ENCODE results near the gene SIT1. TPM values are rescaled to one million over a fixed set of nuclear protein-coding genes. Genes with fewer than 3 reads are reported as not detected.

The SIT1 gene
- total and polyA plus RNA-seq, 8 donors, result 0.27 to 2.4 (median 0.55) TPM

DNA sequence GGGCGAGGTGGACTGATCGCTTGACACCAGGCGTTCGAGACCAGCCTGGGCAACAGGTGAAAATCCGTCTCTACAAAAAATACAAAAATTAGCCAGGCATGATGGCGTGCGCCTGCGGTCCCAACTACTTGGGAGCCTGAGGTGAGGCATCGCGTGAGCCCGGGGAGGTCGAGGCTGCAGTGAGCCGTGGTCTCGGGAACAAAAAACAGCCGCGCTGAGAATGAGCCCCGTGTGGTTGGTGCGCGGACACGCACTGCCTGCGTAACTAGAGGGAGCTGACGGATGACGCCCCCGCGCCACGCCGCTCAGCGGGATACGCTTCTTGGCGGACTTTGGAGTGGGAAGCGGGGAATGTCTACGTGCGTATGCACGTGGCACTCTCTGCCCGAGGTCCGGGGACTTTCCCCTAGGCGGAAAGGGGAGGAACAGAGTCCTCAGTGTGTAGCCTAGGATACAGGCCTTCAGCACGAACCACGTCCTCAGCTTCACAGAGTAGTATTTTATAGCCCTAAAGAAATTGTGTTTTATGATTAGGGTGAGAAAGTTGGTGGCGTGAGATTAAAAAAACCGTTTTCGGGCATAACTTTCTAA lies 6.9 kb upstream of the SIT1 start, which contains the start of gene RMRP:
RMRP (minus strand) TSS at position 474 of the 591 bp plus-strand sequence.
- peaks cover 0 to 21% of the 10 kb centered on the region in 2 donors for H3K36me3 ChIP-seq
- ATAC-seq, result peak; percentile 94
- DNase-seq, result peak; percentile 97 to 99 (median 98)
- intact Hi-C loops (cut with DNase I), result no loop called here
- H3K9me3 ChIP-seq, result no peaks in the 10 kb centered on the region
- peaks cover 0 to 58% of the 10 kb centered on the region in 2 donors for H3K4me1 ChIP-seq
- H3K27me3 ChIP-seq, result no peaks in the 10 kb centered on the region
- TF ChIP-seq, protein P1, sequence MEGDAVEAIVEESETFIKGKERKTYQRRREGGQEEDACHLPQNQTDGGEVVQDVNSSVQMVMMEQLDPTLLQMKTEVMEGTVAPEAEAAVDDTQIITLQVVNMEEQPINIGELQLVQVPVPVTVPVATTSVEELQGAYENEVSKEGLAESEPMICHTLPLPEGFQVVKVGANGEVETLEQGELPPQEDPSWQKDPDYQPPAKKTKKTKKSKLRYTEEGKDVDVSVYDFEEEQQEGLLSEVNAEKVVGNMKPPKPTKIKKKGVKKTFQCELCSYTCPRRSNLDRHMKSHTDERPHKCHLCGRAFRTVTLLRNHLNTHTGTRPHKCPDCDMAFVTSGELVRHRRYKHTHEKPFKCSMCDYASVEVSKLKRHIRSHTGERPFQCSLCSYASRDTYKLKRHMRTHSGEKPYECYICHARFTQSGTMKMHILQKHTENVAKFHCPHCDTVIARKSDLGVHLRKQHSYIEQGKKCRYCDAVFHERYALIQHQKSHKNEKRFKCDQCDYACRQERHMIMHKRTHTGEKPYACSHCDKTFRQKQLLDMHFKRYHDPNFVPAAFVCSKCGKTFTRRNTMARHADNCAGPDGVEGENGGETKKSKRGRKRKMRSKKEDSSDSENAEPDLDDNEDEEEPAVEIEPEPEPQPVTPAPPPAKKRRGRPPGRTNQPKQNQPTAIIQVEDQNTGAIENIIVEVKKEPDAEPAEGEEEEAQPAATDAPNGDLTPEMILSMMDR (IDR thresholded peaks at IDR 0.05), result peak; percentile 22 to 50
- peak within 1 kb of the TSS; percentile 96 to 97 for H3K27ac ChIP-seq
- H3K4me3 ChIP-seq, result peak within 1 kb of the TSS; percentile 83 to 96

DNA sequence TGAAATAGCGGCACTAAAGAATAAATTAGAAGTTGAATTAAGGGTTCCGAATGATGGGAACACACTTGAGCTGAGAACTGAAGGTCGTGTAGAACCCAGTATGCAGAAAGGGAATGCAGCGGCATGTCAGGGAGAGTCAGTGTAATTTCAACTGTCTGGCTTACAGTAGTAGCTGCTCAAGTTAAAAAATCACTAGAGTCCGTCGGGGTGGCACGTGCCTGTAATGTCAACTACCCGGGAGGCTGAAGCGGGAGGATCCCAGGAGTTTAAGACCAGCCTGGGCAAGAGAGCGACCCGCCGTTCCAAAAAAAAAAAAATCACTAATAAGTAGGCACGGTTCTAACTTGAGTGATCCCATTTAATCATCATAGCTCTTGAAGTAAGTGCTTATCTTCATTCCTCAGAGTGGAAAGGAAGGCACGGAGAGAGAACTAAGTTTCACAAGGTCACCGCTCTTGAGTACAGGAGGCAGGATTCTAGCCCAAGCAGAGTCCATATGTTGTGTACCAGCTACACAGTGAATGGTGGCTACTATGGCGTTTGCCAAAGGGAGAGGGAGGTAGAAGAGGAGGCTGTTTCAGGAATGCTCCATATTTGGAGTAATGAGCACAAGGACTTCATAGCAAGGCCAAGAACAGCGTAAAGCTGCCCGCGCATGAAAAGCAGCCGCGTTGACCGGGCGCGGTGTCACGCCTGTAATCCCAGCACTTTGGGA lies 6.3 kb upstream of the SIT1 start:
- DNase-seq (peak in 1 of 4 donors; percentile 65), ATAC-seq (peak; percentile 24)
- H3K27ac ChIP-seq, result peak overlapping the region; percentile 96 to 97
- H3K9me3 ChIP-seq, result no peaks in the 10 kb centered on the region
- peak overlapping the region; percentile 21 to 96 for H3K4me3 ChIP-seq
- H3K27me3 ChIP-seq, result no peaks in the 10 kb centered on the region
- intact Hi-C loops (cut with DNase I), result no loop called here
- H3K36me3 ChIP-seq, result peaks cover 0 to 19% of the 10 kb centered on the region in 2 donors
- H3K4me1 ChIP-seq, result peaks cover 0 to 56% of the 10 kb centered on the region in 2 donors
- TF ChIP-seq, protein P1 (IDR thresholded peaks at IDR 0.05), result no peak

DNA sequence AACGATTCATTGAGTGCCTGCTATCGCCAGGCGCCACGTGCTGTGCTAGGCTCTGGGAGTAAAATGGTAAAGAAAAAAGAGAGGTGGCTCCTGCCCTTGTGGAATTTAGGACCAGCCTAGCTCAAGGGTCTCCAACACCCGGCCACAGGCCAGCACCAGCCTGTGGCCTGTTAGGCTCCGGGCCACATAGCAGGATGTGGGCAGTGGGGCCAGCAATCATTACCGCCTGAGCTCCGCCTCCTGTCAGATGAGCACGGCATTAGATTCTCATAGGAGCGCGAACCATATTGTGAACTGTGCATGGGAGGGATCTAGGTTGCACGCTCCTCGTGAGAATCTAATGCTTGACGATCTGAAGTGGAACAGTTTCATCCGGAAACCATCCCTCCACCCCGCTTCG lies 5.6 kb upstream of the SIT1 start:
- peaks cover 0 to 54% of the 10 kb centered on the region in 2 donors for H3K4me1 ChIP-seq
- no peak for DNase-seq
- peaks cover 0 to 13% of the 10 kb centered on the region in 2 donors for H3K36me3 ChIP-seq
- no peak overlapping the region for H3K4me3 ChIP-seq
- intact Hi-C loops (cut with DNase I), result no loop called here
- TF ChIP-seq, protein P1 (IDR thresholded peaks at IDR 0.05), result no peak
- H3K9me3 ChIP-seq, result no peaks in the 10 kb centered on the region
- H3K27me3 ChIP-seq, result no peaks in the 10 kb centered on the region
- no peak overlapping the region for H3K27ac ChIP-seq
- ATAC-seq, result no peak

DNA sequence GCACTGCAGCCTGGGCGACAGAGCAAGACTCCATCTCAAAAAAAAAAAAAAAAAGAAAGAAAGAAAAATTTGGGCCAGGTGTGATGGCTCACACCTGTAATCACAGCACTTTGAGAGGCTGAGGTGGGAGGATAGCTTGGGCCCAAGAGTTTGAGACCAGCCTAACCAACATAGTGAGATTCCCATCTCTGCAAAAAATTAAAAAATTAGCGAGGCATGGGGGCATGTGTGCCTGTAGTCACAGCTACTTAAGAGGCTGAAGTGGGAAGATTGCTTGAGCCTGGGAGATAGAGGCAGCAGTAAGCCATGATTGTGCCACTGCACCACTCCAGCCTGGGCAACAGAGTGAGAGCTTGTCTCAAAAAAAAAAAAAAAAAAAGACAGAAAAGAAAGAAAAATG lies 2.9 kb upstream of the SIT1 start:
- no peak overlapping the region for H3K4me3 ChIP-seq
- intact Hi-C loops (cut with DNase I), result no loop called here
- H3K36me3 ChIP-seq, result no peaks in the 10 kb centered on the region
- ATAC-seq, result no peak
- H3K9me3 ChIP-seq, result no peaks in the 10 kb centered on the region
- H3K27me3 ChIP-seq, result no peaks in the 10 kb centered on the region
- TF ChIP-seq, protein P1 (IDR thresholded peaks at IDR 0.05), result no peak
- H3K27ac ChIP-seq, result no peak overlapping the region
- DNase-seq, result no peak
- peaks cover 4 to 47% of the 10 kb centered on the region in 2 donors for H3K4me1 ChIP-seq

DNA sequence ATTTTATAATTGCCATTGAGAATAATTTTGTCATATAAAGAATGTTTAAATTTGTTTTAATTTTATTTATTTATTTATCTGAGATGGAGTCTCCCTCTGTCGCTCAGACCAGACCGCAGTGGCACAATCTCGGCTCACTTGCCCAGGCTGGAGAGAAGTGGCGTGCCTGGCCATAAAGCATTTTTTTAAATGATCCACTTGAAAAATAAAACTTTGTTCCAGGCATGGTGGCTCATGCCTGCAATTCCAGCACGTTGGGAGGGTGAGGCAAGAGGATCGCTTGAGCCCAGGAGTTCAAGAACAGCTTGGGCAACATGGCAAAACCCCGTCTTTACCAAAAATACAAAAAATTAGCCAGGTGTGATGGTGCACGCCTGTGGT lies 2.1 kb upstream of the SIT1 start:
- no peak for ATAC-seq
- H3K27me3 ChIP-seq, result no peaks in the 10 kb centered on the region
- H3K36me3 ChIP-seq, result no peaks in the 10 kb centered on the region
- no peak overlapping the region for H3K4me3 ChIP-seq
- H3K4me1 ChIP-seq, result peaks cover 4 to 50% of the 10 kb centered on the region in 2 donors
- no peaks in the 10 kb centered on the region for H3K9me3 ChIP-seq
- TF ChIP-seq, protein P1 (IDR thresholded peaks at IDR 0.05), result no peak
- DNase-seq, result no peak
- intact Hi-C loops (cut with DNase I), result no loop called here
- peak overlapping the region; percentile 33 to 56 for H3K27ac ChIP-seq
